GM18867 (cell line): Measurements from ENCODE around the gene SUSD2.

ENCODE experiments used
- ATAC-seq: cut with Tn5 transposase; IDR thresholded peaks from one replicate; pipeline ENCODE4 v1.9.1; 2021; ENCODE audit warnings: mild to moderate bottlenecking, moderate library complexity; ENCODE audit not compliant: unreplicated experiment

Gene SUSD2

GRCh38 chr22:24148266-24149197 is 32.8 kb upstream of the SUSD2 start:
- ATAC-seq, result no peak

- no peak for ATAC-seq
Measured at GRCh38 chr22:24149198-24149590, 32.1 kb upstream of the SUSD2 start.

- ATAC-seq, result no peak
Measured at GRCh38 chr22:24153353-24153752, 27.9 kb upstream of the SUSD2 start.

DNA sequence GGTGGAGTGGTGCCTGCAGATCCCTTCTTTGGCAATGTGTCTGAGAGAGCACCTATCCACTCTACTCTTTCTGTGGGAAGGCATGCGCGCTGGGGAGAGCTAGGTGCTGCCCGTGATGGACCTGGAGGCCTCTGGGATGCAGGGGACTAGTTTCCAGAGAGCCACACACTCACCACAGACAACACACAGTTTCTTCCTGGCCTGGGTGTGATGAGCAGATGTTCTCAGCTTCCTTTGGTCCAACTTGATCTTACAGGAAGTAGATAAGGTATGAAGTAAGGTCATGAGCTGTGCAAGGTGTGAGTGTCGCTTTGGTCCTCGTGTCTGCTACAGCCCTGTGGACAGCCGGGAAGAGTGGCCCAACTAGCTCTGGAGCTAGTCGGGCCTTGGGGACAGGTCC is 27.3 kb upstream of the SUSD2 start:
- ATAC-seq, result no peak

GRCh38 chr22:24154826-24155225 is 26.5 kb upstream of the SUSD2 start:
- ATAC-seq, result no peak

DNA sequence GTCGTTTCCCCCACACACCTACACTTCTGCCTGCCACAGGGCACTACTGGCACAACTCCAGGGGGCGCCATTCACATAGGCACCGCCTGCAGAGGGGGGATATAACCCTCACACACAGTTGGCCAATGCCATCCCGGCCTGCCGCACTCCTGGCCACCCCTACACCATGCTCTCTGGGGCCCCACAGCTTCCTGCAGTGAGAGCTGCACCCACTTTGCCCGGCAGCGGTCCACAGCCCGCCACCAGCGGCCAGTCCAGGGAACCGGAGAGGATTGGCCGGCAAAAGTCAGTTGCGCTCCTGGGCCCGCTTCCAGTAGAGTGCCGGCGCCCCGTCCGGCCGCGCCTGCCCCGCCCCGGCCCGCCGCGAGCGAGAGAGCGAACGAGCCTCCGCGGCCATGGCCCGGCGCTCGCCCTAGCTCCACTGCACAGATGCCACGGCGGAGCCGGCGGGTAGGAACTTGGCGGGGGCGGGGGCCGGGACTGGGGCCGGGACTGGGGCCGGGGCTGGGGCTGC is 25.6 kb upstream of the SUSD2 start:
- peak; percentile 37 for ATAC-seq

DNA sequence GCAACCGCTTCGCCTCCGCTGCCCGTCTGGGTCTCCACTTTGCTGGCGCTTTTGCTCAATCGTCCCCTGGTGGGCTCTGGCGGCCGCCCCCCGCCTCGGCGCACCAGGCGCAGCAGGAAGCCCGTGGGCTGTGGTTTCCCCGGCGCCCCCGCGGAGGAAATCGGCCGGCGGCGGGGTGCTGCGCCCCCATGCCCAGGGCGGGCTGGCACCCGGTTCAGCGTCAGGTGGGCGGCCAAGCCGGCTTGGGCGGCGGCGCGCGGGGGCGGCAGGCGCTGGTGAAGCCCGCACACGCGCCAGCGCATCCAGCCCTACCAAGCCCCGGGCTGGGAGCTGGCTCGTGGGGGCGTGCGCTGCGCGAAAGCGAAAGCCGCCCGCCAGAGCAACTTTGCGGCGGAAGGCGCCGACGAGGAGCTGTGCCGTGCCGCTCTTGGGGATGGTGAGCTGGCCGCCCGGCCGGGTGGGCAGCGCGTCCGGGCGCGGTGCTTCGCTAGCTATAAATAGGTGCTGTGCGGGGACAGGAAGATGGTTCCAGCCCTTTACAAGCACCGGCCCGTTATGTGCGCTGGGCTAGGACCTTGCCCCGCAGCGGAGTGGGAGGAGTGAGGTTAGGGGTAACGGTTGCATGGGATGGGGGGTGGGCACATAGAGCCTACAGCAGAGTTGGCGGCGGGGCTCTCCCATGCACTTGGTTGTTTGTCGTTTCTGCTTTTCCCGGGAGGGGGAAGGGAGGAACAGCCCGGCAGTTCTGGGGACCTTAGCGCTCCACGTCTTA is 25.0 kb upstream of the SUSD2 start:
- peak; percentile 41 for ATAC-seq

- peak; percentile 77 for ATAC-seq
Measured at GRCh38 chr22:24156913-24157821, 24.1 kb upstream of the SUSD2 start.

- ATAC-seq, result no peak
Measured at GRCh38 chr22:24157822-24158135, 23.5 kb upstream of the SUSD2 start.

- ATAC-seq, result no peak
Measured at GRCh38 chr22:24159650-24160049, 21.6 kb upstream of the SUSD2 start.

DNA sequence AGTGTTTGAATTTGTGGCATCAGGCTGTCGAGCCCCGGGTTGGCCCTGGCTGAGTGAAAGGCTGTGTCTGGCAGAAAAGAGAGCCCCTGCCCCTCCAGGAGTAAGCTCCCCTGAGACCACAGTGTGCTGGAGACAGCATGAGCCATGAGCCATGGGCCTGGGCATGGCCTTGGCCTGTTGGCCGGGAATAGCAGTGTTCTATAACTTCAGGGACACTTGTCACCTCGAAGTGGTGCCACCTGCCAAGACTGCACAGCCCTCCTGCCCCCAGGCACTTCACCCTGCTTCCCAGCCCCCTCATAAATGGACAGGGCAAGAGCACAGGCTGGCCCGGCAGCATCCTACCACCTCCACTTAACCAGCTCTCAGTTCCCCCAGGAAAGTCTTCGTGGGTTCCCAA is 20.7 kb upstream of the SUSD2 start:
- ATAC-seq, result no peak

DNA sequence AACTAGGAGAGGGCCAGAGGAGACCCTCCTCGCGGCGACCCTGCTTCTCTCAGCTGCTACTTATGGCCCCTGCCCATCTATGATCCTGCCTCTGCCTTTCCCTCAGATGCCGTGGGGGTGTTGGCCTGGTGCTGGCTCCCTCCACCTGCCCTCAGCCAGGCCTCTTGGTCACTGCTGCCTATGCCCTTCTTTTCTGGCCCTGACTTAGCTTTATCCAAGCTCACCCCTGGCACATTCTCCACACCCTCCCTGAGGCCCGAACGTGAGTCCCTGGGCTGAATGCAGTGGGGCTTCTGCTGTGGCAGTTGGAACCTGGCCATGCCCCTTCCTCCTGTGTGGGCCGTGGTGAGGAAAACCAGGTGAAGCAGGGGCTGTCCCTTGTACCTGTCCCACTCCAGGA is 19.8 kb upstream of the SUSD2 start:
- ATAC-seq, result no peak

- ATAC-seq, result no peak
Measured at GRCh38 chr22:24161909-24162308, 19.4 kb upstream of the SUSD2 start.

DNA sequence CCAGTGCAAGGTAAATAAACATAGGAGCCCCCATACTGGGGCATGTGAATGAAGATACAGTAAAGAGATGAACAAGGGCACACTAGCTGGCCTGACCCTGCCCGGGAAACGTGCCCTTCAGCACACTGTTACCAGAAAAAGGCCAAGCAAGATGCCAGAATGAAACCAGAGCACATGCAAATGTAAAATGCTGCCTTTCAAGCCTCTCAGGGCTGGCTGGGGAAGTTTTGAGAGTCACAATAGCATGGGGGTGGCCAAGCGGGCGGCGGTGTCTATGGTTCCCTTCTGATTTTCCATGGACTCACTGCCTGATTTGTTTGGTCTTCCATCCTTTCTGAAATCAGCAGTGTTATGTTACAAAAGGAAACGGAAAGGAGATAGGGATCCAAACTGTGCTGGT is 18.9 kb upstream of the SUSD2 start:
- no peak for ATAC-seq

GRCh38 chr22:24164243-24164642 is 17.0 kb upstream of the SUSD2 start:
- no peak for ATAC-seq

DNA sequence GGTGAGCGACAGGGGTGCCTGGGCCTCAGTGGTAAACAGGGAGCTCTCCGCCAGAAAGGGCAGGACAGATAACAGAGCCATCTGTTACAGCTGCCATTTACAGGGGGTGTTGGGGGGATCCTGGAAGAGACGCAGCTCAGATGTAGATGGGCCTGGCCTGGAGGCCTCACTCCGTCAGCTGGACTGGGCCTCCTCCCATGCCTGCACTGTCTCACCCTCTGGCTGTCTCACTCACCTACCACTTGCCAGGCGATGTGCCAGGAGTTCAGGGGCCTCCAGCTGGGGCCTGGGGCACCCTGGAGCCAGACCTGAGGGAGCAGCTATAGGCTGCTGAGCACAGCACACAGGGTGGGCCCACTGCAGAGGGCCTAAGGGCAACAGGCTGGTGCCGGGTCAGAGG is 16.3 kb upstream of the SUSD2 start:
- no peak for ATAC-seq

GRCh38 chr22:24165673-24166072 is 15.6 kb upstream of the SUSD2 start:
- ATAC-seq, result no peak

GRCh38 chr22:24166811-24167210 is 14.5 kb upstream of the SUSD2 start:
- no peak for ATAC-seq

GRCh38 chr22:24169439-24170058 is 11.7 kb upstream of the SUSD2 start:
- ATAC-seq, result no peak

DNA sequence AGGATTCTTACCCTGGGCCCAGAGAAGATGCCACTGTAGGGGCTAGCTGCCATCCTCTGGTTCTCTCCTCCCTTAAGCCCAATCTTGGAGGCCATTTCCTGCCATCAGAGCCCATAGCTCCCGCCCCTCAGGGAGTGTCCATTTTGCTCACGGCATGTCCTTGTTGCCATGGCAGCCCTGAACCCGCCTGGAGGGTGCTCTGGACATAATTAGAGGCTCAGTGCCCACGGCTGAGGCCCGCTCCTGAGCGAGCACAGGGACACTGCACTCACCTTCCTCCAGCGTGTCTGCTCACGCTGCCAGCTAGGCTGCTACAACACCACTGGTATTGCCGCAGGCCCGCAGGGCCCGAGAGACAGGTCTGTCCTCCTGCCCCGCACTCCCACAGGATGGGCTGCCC is 11.1 kb upstream of the SUSD2 start:
- no peak for ATAC-seq

GRCh38 chr22:24170632-24171031 is 10.7 kb upstream of the SUSD2 start:
- no peak for ATAC-seq
